GM20000 (cell line): Measurements from ENCODE around the gene ONECUT1.
A peak's percentile ranks its signal among the peaks of the same experiment; 100 is the strongest.
"Not testable (repeated sequence)": the region's sequence is repeated elsewhere in the genome, so short reads cannot be mapped to it uniquely, and the experiment has no call there.

Source experiments
- DNase-seq: peaks from one replicate; pipeline ENCODE4 v3.0.0; 2012; ENCODE audit warnings: low spot score
- TF ChIP-seq, protein P1 (sequence below): IDR thresholded peaks from 2 replicates; pipeline ENCODE4 v1.5.1; 2012; ENCODE audit warnings: mild to moderate bottlenecking, control low read depth; ENCODE audit errors: extremely low read depth, missing control alignments

The ONECUT1 gene

GRCh38 chr15:52790169-52790708, at the start of gene ONECUT1:
Gene ONECUT1, minus strand, starts transcription at chr15:52790336. Its CDS starts 452 bp downstream, at chr15:52789884.
- peak; percentile 91 for DNase-seq

GRCh38 chr15:52834379-52834778, 44.2 kb upstream of the ONECUT1 start:
- no peak for DNase-seq
- TF ChIP-seq, protein P1, sequence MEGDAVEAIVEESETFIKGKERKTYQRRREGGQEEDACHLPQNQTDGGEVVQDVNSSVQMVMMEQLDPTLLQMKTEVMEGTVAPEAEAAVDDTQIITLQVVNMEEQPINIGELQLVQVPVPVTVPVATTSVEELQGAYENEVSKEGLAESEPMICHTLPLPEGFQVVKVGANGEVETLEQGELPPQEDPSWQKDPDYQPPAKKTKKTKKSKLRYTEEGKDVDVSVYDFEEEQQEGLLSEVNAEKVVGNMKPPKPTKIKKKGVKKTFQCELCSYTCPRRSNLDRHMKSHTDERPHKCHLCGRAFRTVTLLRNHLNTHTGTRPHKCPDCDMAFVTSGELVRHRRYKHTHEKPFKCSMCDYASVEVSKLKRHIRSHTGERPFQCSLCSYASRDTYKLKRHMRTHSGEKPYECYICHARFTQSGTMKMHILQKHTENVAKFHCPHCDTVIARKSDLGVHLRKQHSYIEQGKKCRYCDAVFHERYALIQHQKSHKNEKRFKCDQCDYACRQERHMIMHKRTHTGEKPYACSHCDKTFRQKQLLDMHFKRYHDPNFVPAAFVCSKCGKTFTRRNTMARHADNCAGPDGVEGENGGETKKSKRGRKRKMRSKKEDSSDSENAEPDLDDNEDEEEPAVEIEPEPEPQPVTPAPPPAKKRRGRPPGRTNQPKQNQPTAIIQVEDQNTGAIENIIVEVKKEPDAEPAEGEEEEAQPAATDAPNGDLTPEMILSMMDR, result no peak

More at GRCh38 chr15:52790169-52790708, at the start of gene ONECUT1:
- TF ChIP-seq, protein P1, result no peak

GRCh38 chr15:52824169-52824942, 34.2 kb upstream of the ONECUT1 start:
- not testable (repeated sequence) for DNase-seq

DNA sequence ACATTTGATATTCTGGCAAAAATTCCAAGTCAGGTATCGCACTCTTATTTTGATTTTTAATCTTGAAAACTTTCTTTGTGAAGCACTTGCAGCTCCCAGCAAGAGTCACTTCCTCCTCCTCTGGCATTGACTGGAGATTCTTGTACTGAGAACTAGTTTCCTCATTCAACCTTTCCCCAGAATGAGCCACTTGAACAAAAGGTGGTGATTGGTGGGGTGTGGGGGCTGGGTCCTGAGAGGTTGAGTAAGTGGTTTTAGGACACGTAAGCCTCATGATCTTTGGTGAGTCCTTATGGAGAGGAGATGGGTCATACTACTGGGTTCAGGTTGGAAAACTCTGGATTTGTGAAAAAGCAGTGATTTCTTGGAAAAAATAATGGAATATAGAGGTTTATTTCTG, 32.3 kb upstream of the ONECUT1 start:
- TF ChIP-seq, protein P1, result no peak
- DNase-seq, result no peak

DNA sequence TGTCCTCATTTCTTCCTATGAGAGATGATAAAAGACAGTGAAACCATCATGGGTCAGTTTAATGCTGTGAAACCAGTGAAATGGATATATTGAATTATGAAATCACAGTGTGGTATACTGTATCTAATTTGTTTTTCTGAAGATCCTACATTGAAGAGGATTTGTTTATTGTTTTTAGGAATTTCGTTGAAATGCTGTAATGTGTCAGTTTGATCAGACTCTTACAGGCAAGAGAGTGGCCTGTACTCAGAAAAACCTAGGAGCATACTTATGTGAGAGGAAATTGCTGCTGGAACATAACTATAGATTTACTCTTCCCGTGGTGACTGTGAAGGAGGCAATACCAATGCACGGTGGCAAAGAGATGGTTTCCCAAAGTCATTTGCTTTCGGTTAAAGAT, 29.1 kb upstream of the ONECUT1 start:
- no peak for DNase-seq
- TF ChIP-seq, protein P1, result no peak

GRCh38 chr15:52815899-52816298, 25.8 kb upstream of the ONECUT1 start:
- not testable (repeated sequence) for DNase-seq

GRCh38 chr15:52808996-52809395, 18.9 kb upstream of the ONECUT1 start:
- no peak for DNase-seq
- TF ChIP-seq, protein P1, result no peak

DNA sequence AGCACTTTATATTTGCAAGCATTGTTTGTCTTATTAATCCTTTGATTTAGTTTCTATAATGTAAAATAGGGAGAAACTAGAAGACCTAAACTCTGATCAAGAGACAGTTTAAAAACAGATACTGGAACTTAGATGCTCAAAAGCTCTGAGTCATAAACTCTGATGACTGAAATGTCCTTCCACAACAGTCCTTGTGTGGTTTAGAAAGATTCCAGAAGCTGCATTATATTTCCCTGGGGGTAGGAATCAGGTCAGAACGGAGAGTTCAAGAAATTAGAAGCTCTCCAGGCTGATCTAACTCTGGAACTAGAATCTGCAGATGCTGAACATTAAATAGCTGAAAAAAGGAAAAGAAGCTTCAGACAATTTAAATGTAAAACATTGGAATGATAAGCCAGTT, 18.3 kb upstream of the ONECUT1 start:
- TF ChIP-seq, protein P1, result no peak
- no peak for DNase-seq
